ENCODE data around the gene STN1.

The STN1 gene

GRCh38 chr10:103928784-103929183 is 10.8 kb upstream of the STN1 start:
- no peak for DNase-seq

GRCh38 chr10:103926722-103927319 is 8.8 kb upstream of the STN1 start:
- DNase-seq: no peak

DNA sequence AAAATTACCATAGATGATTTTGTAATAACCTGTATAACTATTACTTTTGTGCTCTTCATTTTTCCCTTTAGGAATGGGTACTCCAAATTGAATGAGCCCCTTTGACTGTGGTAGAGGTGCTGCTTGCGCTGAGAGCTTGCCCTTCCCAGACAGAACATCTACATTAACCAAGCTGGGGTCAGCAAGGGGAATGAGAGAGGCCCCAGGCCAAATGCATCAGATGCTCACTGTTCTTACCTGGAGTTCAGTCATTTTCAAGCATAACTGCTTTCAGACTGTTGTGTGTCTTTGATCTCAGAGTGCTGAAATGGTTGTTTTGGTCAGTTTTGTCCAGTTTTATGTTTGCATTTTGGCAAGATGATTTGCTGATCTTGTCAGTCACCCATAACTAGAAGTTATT is 7.6 kb upstream of the STN1 start:
- no peak for DNase-seq

- DNase-seq: no peak
These were observed 5.5 kb upstream of the STN1 start for GRCh38 chr10:103923502-103923901.

DNA sequence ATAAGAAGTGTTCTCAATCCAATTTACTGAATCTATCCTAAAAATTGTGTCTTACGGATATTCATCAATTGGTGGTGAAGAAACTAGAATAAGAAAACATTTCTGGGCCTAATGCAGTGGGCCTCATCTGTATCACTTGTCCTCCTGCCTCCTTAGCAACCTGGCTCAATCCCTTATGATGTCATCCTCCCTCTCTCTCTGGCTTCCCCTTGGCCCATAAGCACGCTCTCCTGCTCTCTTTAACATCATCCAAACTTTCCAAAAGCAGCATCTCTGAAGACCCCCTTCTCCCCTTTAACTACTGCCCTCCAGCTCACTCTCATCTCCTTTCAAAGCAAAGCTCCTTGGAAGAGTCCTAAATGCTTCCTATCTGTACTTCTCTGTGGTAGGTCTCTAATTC is 4.7 kb upstream of the STN1 start:
- no peak for DNase-seq

GRCh38 chr10:103921750-103922195 is 3.8 kb upstream of the STN1 start:
- DNase-seq: no peak

DNA sequence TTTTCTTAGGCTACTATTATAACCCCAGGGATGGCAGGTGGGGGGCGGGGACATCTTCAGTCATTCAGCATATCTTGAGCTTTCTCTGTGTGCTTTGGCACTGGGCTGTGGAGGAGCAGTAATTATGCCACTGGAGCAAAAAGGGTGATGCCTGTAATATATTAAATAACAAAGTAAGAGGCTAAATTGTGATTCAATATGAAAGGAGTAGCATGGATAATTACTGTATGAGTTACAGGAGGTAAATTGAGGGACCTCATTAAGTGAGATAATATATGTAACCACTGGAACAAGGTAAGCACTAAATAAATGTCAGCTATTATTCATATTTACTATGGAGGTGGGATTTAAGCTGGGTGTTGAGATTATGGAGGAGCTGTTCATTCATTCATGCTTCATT is 3.3 kb upstream of the STN1 start:
- no peak for DNase-seq

GRCh38 chr10:103919648-103920025 is 1.7 kb upstream of the STN1 start:
- no peak for DNase-seq

DNA sequence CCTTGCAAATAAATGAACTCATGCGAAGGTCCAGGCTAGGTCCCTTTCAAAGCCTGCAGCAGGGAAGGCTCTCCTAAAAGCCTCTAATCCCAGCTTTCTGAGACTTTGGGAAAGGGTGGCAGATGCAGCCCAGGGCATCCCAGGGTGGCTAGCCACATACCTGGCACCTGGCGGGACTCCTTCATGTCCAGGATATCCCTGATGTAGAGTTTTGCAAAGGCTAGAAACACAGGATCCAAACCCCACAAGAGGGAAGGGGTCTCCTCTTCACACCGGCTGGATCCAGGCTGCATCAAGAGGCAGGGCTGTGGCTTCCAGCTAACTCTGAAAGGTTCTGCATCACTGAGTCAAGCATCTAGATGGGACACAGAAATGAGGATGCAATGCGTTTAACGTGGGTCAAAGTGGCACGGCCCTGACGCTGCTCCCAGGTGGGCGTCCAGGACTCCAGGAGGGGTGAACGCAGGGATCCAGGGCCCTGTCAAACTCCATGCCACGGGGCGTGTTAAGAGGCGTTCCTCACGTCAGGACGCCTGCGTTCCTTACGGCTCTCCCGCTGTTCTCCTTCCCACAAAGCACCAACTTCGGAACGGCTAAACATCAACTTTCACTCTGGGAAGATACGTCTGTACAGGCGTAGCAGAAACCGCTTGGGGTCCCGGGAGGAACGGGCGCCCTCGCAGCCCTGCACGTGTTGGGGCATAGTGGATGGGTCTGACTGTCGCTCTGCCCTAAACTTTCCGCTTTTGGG is 507 bp downstream of the STN1 start:
- no peak for DNase-seq

- no peak for DNase-seq
These were observed 1.1 kb downstream of the STN1 start for GRCh38 chr10:103916876-103917275.

GRCh38 chr10:103916254-103916653 is 1.7 kb downstream of the STN1 start:
- no peak for DNase-seq

DNA sequence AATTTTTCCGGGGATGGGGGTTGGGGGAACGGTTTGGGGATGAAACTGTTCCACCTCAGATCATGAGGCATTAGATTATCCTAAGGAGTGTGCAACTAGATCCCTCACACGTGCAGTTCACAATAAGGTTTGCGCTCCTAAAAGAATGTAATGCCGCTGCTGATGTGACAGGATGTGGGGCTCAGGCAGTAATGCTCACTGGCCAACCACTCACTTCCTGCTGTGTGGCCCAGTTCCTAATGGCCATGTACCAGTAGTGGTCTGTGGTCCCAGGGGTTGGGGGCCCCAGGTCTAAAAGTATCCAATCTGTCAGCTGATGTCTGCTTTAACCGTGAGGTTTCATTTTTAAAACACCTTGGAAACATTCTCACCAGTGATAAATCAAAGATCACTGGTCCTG is 2.2 kb downstream of the STN1 start:
- no peak for DNase-seq

GRCh38 chr10:103912759-103913158 is 5.2 kb downstream of the STN1 start:
- no peak for DNase-seq

DNA sequence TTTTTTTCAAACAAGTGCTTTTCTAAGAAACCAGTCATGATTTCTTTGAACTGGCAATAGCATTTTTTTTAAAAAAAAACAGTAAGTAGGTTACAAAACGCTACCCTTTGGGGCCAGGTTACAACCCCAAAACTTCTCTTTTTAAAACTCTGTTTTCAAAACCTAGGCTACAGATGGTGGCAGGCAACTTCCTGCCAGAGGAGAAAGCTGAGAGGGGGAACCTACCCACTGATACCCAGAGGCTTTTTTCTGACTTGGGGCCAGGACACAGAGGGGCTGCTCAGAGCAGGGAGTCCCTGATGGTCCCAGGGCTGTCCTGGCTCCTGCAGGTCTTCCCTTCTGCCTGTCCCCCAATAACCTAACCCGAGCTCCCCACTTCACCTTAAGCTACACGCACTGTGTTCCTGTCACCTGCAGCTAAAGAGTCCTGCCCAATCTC is 6.9 kb downstream of the STN1 start:
- peak; percentile 31 for DNase-seq

GRCh38 chr10:103910442-103911012 is 7.5 kb downstream of the STN1 start:
- no peak for DNase-seq

- no peak for DNase-seq
These were observed 12.5 kb downstream of the STN1 start for GRCh38 chr10:103905441-103905840.

GRCh38 chr10:103901299-103901698 is 16.7 kb downstream of the STN1 start:
- DNase-seq: no peak

GRCh38 chr10:103899312-103899711 is 18.7 kb downstream of the STN1 start:
- DNase-seq: no peak

DNA sequence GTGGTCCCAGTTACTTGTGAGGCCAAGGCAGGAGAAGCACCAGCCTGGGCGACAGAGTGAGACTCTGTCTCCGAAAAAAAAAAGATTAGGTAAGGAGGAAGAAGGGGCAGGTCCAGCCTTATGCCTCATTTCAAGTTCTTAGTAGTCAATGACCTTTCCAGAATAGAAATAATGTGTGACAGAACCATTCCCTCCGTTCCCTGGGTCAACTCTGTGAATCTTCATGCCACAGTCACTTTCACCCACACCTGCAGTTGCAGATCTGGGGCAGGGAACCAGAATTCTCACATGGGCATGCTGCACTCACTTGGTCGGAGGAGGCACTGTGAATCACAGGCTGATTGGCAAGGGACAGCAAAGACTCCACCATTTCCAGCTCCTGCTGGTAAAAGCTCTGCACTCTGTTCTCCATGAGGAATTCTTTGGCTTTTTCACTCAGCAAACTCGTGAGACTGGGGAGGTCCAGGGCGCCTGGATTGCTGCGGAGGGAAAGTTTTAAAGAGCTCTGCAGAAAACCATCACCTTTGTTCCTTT is 20.7 kb downstream of the STN1 start:
- DNase-seq: no peak

DNA sequence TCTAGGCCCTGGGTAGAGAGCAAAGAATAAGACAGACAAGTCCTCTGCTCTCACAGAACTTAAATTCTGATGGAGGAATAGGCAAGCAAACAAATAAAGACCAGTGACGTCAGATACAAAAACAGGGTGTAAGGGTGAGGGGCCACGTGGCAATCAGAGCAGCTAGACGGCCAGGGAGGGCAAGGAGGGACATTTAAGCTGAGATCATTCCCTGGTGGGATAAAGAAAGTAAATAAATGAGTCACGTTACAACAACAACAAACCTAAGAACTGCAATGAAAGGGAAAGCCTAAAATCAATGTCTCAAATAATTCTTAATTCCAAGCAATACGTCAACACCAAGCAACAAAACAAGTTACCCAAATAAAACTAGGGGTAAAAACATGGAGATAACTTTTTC is 21.8 kb downstream of the STN1 start:
- no peak for DNase-seq

GRCh38 chr10:103895411-103896186 is 22.4 kb downstream of the STN1 start:
- DNase-seq: no peak

DNA sequence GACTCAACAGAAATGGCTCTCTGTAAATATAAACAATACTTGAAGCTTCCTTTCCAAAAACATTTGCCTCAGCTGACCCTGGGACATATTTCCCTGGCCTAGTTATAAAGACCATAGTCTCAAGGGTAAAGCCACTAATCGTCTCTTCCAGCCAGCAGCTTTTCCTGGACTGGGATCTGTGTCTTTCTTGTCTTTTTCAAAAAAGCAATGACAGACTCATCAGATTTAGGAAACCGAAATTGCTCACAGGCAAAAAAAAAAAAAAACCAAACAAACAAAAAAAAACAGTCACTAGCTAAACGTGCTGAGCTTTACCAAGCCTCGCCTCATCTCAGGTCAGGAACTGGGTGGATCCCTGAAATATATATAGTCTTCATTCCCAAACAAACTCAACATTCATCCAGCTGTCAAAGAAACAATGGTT is 23.5 kb downstream of the STN1 start:
- no peak for DNase-seq

GRCh38 chr10:103893817-103894216 is 24.2 kb downstream of the STN1 start:
- DNase-seq: no peak
